Stomach (tissue), 9 donors: Measurements from ENCODE around the gene FAM20C. TPM values are rescaled to one million over a fixed set of nuclear protein-coding genes. Genes with fewer than 3 reads are reported as not detected.

Experiments
- DNase-seq, 2 donors: peaks; one replicate each; pipeline versions ENCODE4 v3.0.0 to v3.0.0-alpha.2; 2013 to 2019
- H3K27ac ChIP-seq, 5 donors: fragments of 200-600 bp in 4 of 5; sonication (generic) in 4 of 5; one replicate each; pipeline ENCODE4 v1.5.1; 2013 to 2019; ENCODE audit warnings: mild to moderate bottlenecking in 1 of 5, moderate library complexity in 1 of 5
- H3K27me3 ChIP-seq, 3 donors: fragments of 200-600 bp; sonication (generic); one replicate each; pipeline ENCODE4 v1.5.1; 2017 to 2019; ENCODE audit warnings: mixed run types in 1 of 3
- H3K36me3 ChIP-seq, 4 donors: fragments of 200-600 bp; sonication (generic); 1 replicate in 3 of 4; 2 replicates in 1 of 4; pipeline ENCODE4 v1.5.1; 2016 to 2019
- H3K4me1 ChIP-seq, 4 donors: fragments of 200-600 bp; sonication (generic); one replicate each; pipeline ENCODE4 v1.5.1; 2016 to 2019
- H3K4me3 ChIP-seq, 4 donors: fragments of 200-600 bp; sonication (generic) in 3 of 4; one replicate each; pipeline ENCODE4 v1.5.1; 2016 to 2019; ENCODE audit warnings: mild to moderate bottlenecking in 1 of 4
- H3K9me3 ChIP-seq, 4 donors: fragments of 200-600 bp; sonication (generic); one replicate each; pipeline ENCODE4 v1.5.1; 2016 to 2019
- CTCF ChIP-seq, 7 experiments: fragments of 450-650 bp in 4 of 7; fragments of 200-600 bp in 3 of 7; sonication (generic) in 3 of 7; IDR thresholded peaks; one replicate each; pipeline ENCODE4 v1.5.1; 2016 to 2019; ENCODE audit warnings: antibody characterized with exemption in 7 of 7, control low read depth in 2 of 7, mild to moderate bottlenecking in 1 of 7
- EP300 ChIP-seq: sonication (generic); formaldehyde crosslinking; IDR thresholded peaks from one replicate; pipeline ENCODE4 v1.6.1; 2017; ENCODE audit warnings: antibody characterized with exemption
- POLR2A ChIP-seq, 4 donors: fragments of 450-650 bp; IDR thresholded peaks; one replicate each; pipeline ENCODE4 v1.6.1; 2016; ENCODE audit warnings: antibody characterized with exemption in 4 of 4, control low read depth in 2 of 4, mild to moderate bottlenecking in 1 of 4, moderate library complexity in 1 of 4
- POLR2AphosphoS5 ChIP-seq, 3 donors: sonication (generic); formaldehyde crosslinking; IDR thresholded peaks; one replicate each; pipeline ENCODE4 v1.6.1; 2016; ENCODE audit warnings: antibody characterized with exemption in 3 of 3
- WGBS, 5 donors: extraction: QIAGEN DNeasy Blood & Tissue Kit in 3 of 5; methylation state at CpG; one replicate each; pipeline versions ENCODE4 v1.1.5 to v1.1.7; 2013 to 2018; 5-methylcytosine and 5-hydroxymethylcytosine counted together
- intact Hi-C: fragments of 100-400 bp; cut with DNase I; formaldehyde crosslinking; loops from one replicate; pipeline ENCODE4 v1.15.1; 2023; ENCODE audit warnings: low total_unique reads
- polyA plus RNA-seq, 3 donors: library from polyadenylated mRNA; stranded (reverse); fragments of 200-250 nt; gene quantifications; one replicate each; pipeline ENCODE4 v1.2.3, GENCODE V29; 2013
- total RNA-seq, 5 donors: library from RNA; depleted of rRNA; stranded (reverse); fragments of >200 nt; gene quantifications; one replicate each; pipeline versions ENCODE4 v1.1.0 to v1.2.3, GENCODE V29; 2014 to 2016
- donor health status: healthy with polysubstance abuse.
- donor health status: Bipolar disorder and iron deficiency.
- donor health status: healthy.

FAM20C gene
- total and polyA plus RNA-seq, 8 donors = 19.1 to 89.8 (median 34.5) TPM

DNA sequence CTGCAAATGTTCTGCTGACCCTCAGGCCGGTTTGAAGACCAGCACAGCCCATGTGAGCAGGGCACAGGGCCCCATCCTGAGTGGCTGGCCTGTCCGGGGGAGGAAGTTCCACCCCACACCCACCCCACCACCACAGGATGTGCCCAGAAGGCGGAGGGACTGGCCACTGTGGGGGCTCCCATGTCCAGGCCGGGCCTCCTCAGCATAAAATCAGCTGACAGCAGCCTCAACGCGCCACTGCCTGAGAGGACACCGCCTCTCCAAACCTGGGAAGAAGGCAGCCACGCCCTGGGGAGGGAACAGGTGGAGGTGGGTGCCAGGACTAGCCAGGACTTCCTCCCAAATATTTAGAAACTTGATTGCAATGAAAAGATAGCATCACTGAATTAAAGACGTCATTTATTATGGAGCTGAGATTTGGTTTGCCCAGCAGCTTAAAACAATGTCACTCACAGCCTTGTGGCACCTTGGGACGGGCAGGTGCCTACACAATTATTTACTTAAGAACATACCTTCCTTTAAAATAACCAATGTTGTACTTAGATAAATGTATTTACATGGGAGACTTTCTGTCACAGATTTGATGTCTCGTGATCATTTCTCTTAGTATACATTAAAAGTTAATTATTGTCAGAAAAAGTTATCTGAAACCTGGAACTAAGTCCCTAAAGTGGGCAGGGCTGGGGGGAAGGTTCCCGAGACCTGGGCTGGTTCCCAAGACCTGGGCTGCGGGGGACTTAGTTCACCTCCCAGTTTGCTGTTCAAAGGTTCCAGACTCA is 27.3 kb upstream of the FAM20C start:
- no peak overlapping the region for H3K4me3 ChIP-seq
- H3K36me3 ChIP-seq = no peaks in the 10 kb centered on the region
- 25 to 48% (median 36%) methylated on average over 13 of the region's 13 CpGs for WGBS, 5 donors
- peaks cover 13 to 60% (median 32%) of the 10 kb centered on the region in 4 donors for H3K4me1 ChIP-seq
- peaks cover 0 to 11% (median 0%) of the 10 kb centered on the region in 3 donors for H3K27me3 ChIP-seq
- TF ChIP-seq POLR2AphosphoS5 (IDR thresholded peaks at IDR 0.05) = peak in 2 of 3 donors; percentile 7 to 65
- no peak for TF ChIP-seq CTCF (IDR thresholded peaks at IDR 0.05)
- TF ChIP-seq EP300 = no peak
- TF ChIP-seq POLR2A (IDR thresholded peaks at IDR 0.05) = no peak
- no peaks in the 10 kb centered on the region for H3K9me3 ChIP-seq
- intact Hi-C loops = no loop called here
- peak; percentile 74 to 82 for DNase-seq
- peak overlapping the region; percentile 70 to 83 (median 79) for H3K27ac ChIP-seq

GRCh38 chr7:165661-166337 is 26.6 kb upstream of the FAM20C start:
- intact Hi-C loops = no loop called here
- peaks cover 0 to 11% (median 0%) of the 10 kb centered on the region in 3 donors for H3K27me3 ChIP-seq
- no peaks in the 10 kb centered on the region for H3K36me3 ChIP-seq
- 23 to 44% (median 30%) methylated on average over 10 of the region's 10 CpGs for WGBS, 5 donors
- peaks cover 13 to 56% (median 28%) of the 10 kb centered on the region in 4 donors for H3K4me1 ChIP-seq
- no peak overlapping the region for H3K4me3 ChIP-seq
- DNase-seq = peak in 1 of 2 donors; percentile 72
- H3K9me3 ChIP-seq = no peaks in the 10 kb centered on the region
- no peak for TF ChIP-seq POLR2AphosphoS5 (IDR thresholded peaks at IDR 0.05)
- no peak for TF ChIP-seq EP300
- no peak for TF ChIP-seq CTCF (IDR thresholded peaks at IDR 0.05)
- no peak for TF ChIP-seq POLR2A (IDR thresholded peaks at IDR 0.05)
- peak overlapping the region; percentile 70 to 79 (median 78) for H3K27ac ChIP-seq

DNA sequence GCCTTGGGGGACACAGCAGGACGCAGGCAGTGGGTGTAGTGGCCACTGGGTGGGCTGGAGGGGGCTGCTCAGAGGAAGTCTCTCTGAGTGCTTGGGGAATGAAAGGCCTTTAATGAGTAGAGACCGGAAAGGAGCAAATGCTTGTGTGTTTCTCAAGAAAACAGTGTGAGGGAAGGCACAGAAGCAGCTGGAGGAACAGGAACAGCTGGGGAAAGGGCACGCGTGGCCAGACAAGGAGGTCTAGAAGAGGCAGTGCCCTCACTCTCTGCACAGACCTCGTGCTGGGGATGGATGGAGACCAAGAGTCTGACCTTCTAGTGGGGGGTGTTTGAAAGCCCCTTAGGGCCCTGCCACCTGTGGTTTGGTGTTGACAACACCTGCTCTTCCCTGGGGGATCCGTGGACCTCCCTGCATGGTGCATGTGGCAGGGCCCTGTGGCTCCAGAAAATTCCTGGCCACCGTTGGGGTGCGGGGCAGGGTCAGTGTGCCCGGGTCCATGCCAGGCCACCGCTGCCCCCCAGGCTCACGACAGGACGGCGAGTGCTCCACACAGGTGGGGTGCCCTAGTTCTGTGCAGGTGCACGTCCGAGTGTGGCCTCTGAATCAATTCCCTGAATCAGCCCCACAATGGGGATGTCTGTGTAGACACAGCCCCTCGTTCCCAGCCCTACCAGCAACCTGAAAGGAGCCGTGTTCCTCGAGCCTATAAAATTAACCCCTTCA is 25.9 kb upstream of the FAM20C start:
- H3K36me3 ChIP-seq = no peaks in the 10 kb centered on the region
- intact Hi-C loops = no loop called here
- H3K4me3 ChIP-seq = no peak overlapping the region
- TF ChIP-seq CTCF (IDR thresholded peaks at IDR 0.05) (no peak), EP300 (no peak), POLR2A (IDR thresholded peaks at IDR 0.05) (no peak), POLR2AphosphoS5 (IDR thresholded peaks at IDR 0.05) (no peak)
- no peaks in the 10 kb centered on the region for H3K9me3 ChIP-seq
- peaks cover 0 to 11% (median 0%) of the 10 kb centered on the region in 3 donors for H3K27me3 ChIP-seq
- H3K4me1 ChIP-seq = peaks cover 13 to 49% (median 24%) of the 10 kb centered on the region in 4 donors
- DNase-seq = peak in 1 of 2 donors; percentile 71
- WGBS, 5 donors = 58 to 67% (median 63%) methylated on average over 15 to 18 of the region's 18 CpGs
- peak overlapping the region; percentile 46 to 79 (median 78) for H3K27ac ChIP-seq
